Measurements from ENCODE around the gene KITLG. TPM values are rescaled to one million over a fixed set of nuclear protein-coding genes. Genes with fewer than 3 reads are reported as not detected.

KITLG gene
- total and polyA plus RNA-seq, 2 of the 8 experiments (the other 6 are each of a cell fraction or from before 2014, with no cell fraction given) = 1.3 to 7.8 TPM

GRCh38 chr12:88458327-88458726 is 121.9 kb downstream of the KITLG start:
- Histone ChIP-seq H4K91ac (replicated peaks; ENCODE audit: insufficient read length, low read length) (no peak overlapping the region), H3K27me3 (replicated peaks in 1 of 4; ENCODE audit: control insufficient read depth in 3 of 4, extremely low read depth in 1 of 4, insufficient read depth in 3 of 4, low read length in 3 of 4) (no peaks in the 10 kb centered on the region), H3K9ac (replicated peaks in 1 of 4; ENCODE audit: extremely low read depth in 1 of 4, low read depth in 3 of 4, low read length in 3 of 4) (no peak overlapping the region), H2BK20ac (ENCODE audit: low read length) (no peak overlapping the region), H2BK15ac (ENCODE audit: low read length) (no peak overlapping the region), H2AFZ (ENCODE audit: low read length) (no peak overlapping the region), H3K27ac (ENCODE audit: low read depth, low read length) (no peak overlapping the region), H3K4ac (replicated peaks; ENCODE audit: insufficient read length, low read depth, low read length) (no peak overlapping the region), H3K9me3 (ENCODE audit: insufficient read depth in 2 of 2, low read depth in 1 of 2, low read length in 1 of 2) (no peaks in the 10 kb centered on the region), H3K18ac (ENCODE audit: extremely low read depth, low read length) (no peak overlapping the region), H4K8ac (ENCODE audit: extremely low read depth, insufficient read depth, low read length) (no peak overlapping the region), H3K4me3 (ENCODE audit: extremely low read depth in 1 of 4, insufficient read depth in 2 of 4, low read depth in 3 of 4, low read length in 4 of 4) (no peak overlapping the region), H3K23me2 (ENCODE audit: low read depth, low read length) (no peaks in the 10 kb centered on the region), H3K36me3 (ENCODE audit: control insufficient read depth in 2 of 4, insufficient read depth in 4 of 4, low read length in 3 of 4) (no peaks in the 10 kb centered on the region), H2BK120ac (replicated peaks; ENCODE audit: low read depth, low read length) (no peak overlapping the region), H3K79me1 (ENCODE audit: low read depth, low read length) (no peaks in the 10 kb centered on the region), H2AK5ac (ENCODE audit: low read depth, low read length) (no peak overlapping the region), H3K4me1 (replicated peaks in 1 of 4; ENCODE audit: control insufficient read depth in 3 of 4, insufficient read depth in 4 of 4, low read length in 3 of 4) (no peaks in the 10 kb centered on the region), H2BK12ac (ENCODE audit: low read depth, low read length) (no peak overlapping the region), H4K5ac (ENCODE audit: insufficient read length, low read depth, low read length) (no peak overlapping the region), H3K79me2 (ENCODE audit: control insufficient read depth in 1 of 2, insufficient read depth in 2 of 2, low read length in 2 of 2) (no peaks in the 10 kb centered on the region), H2BK5ac (ENCODE audit: low read depth, low read length) (no peak overlapping the region), H3K56ac (replicated peaks; ENCODE audit: insufficient read length, low read depth, low read length) (no peak overlapping the region), H4K20me1 (replicated peaks in 1 of 2; ENCODE audit: control insufficient read depth in 1 of 2, insufficient read depth in 2 of 2, low read length in 2 of 2) (no peaks in the 10 kb centered on the region), H3K23ac (ENCODE audit: insufficient read length) (no peak overlapping the region), H3K4me2 (ENCODE audit: insufficient read depth in 1 of 2, low read depth in 2 of 2, low read length in 2 of 2) (no peak overlapping the region), H3K14ac (ENCODE audit: insufficient read length) (no peak overlapping the region)
- ChIA-PET POLR2A (ENCODE audit: partially characterized antibody) (no interaction called here), CTCF (ENCODE audit: partially characterized antibody) (no interaction called here)
- WGBS, 2 experiments (ENCODE audit: extremely low coverage in 1 of 2, insufficient coverage in 1 of 2, insufficient read length in 1 of 2, insufficient replicate concordance in 2 of 2, low coverage in 1 of 2, low lambda C conversion rate in 2 of 2, missing lambda C conversion rate in 1 of 2) = 100% methylated on average over 1 of the region's 1 CpG; no CpG with 5 or more reads in 1 of the 2 experiments
- FAIRE-seq = no peak
- no peak for DNase-seq (ENCODE audit: low read depth in 1 of 2, low spot score in 2 of 2)
- no peak for TF ChIP-seq EGR1 (IDR thresholded peaks at IDR 0.05; ENCODE audit: borderline replicate concordance, low read depth, low read length)
- TF ChIP-seq, protein P1, sequence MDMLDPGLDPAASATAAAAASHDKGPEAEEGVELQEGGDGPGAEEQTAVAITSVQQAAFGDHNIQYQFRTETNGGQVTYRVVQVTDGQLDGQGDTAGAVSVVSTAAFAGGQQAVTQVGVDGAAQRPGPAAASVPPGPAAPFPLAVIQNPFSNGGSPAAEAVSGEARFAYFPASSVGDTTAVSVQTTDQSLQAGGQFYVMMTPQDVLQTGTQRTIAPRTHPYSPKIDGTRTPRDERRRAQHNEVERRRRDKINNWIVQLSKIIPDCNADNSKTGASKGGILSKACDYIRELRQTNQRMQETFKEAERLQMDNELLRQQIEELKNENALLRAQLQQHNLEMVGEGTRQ (IDR thresholded peaks at IDR 0.05; ENCODE audit: low read length) = no peak
- TF ChIP-seq KDM4A (IDR thresholded peaks at IDR 0.05; ENCODE audit: low read depth, low read length, severe bottlenecking) = no peak
- no peak for TF ChIP-seq SIN3A (conservative IDR thresholded peaks at IDR 0.05 in 1 of 2, IDR thresholded peaks at IDR 0.05 in 1 of 2; ENCODE audit: low read depth in 1 of 2, low read length in 2 of 2)
- no peak for TF ChIP-seq BRCA1 (IDR thresholded peaks at IDR 0.05; ENCODE audit: low read depth, low read length)
- no peak for TF ChIP-seq FOSL1 (IDR thresholded peaks at IDR 0.05; ENCODE audit: insufficient read depth, low read depth, low read length)
- no peak for TF ChIP-seq SP2 (IDR thresholded peaks at IDR 0.05; ENCODE audit: low read length)
- no peak for TF ChIP-seq CTBP2 (IDR thresholded peaks at IDR 0.05; ENCODE audit: borderline replicate concordance, insufficient read depth, insufficient read length, low read length)
- no peak for TF ChIP-seq SUZ12 (IDR thresholded peaks at IDR 0.05; ENCODE audit: low read length)
- no peak for TF ChIP-seq TEAD4 (IDR thresholded peaks at IDR 0.05; ENCODE audit: low read depth, low read length)
